Esophagus squamous epithelium (tissue), 4 donors: ENCODE measurements around the gene OBSL1.

ENCODE experiments used
- CTCF ChIP-seq, 6 experiments: fragments of 450-650 bp in 4 of 6; fragments of 200-600 bp in 2 of 6; sonication (generic) in 2 of 6; IDR thresholded peaks; one replicate each; pipeline ENCODE4 v1.5.1; 2016 to 2019; ENCODE audit warnings: antibody characterized with exemption in 6 of 6, mild to moderate bottlenecking in 4 of 6, moderate library complexity in 4 of 6
- POLR2A ChIP-seq, 4 donors: fragments of 450-650 bp; IDR thresholded peaks; one replicate each; pipeline ENCODE4 v1.6.1; 2017; ENCODE audit warnings: antibody characterized with exemption in 4 of 4, mild to moderate bottlenecking in 4 of 4, moderate library complexity in 3 of 4

GRCh38 chr2:219560893-219561178, 10.5 kb downstream of the OBSL1 start:
- TF ChIP-seq CTCF (IDR thresholded peaks at IDR 0.05), result no peak
- no peak for TF ChIP-seq POLR2A (IDR thresholded peaks at IDR 0.05)
